HCT116 (cell line): Measurements from ENCODE around the gene KIFC3. TPM values are rescaled to one million over a fixed set of nuclear protein-coding genes. Genes with fewer than 3 reads are reported as not detected.

Source experiments
- ATAC-seq: fragments of 200-7000 bp; cut with Tn5 transposase; 2 replicates; pipeline ENCODE4 v1.9.1; 2020; ENCODE audit warnings: mild to moderate bottlenecking, moderate library complexity
- BruUV-seq: library from RNA; stranded (reverse); fragments of 400-500 nt; replicated peaks from 2 replicates; lab custom pipeline; 2021; lab: Mats Ljungman, UMichigan
- CTCF ChIA-PET: fragments of 300-600 bp; sonication (Branson Sonifier 250); formaldehyde crosslinking; loops from one replicate; lab custom pipeline; 2021; ENCODE audit warnings: antibody characterized with exemption; lab: Charles Lee
- POLR2A ChIA-PET: fragments of 300-600, 350-600 bp; sonication (Branson Sonifier 250); formaldehyde crosslinking; loops from one replicate; lab custom pipeline; 2021; ENCODE audit warnings: antibody characterized with exemption; lab: Charles Lee
- RAD21 ChIA-PET, 2 experiments: fragments of 300-600 bp; sonication (Branson Sonifier 250); formaldehyde crosslinking; loops; one replicate each; lab custom pipeline; 2023; ENCODE audit warnings: low total read pairs in 2 of 2; ENCODE audit not compliant: uncharacterized antibody in 2 of 2, unreplicated experiment in 2 of 2, low non-redundant PET in 1 of 2; lab: Charles Lee
- DNase-seq: peaks from one replicate; pipeline ENCODE4 v3.0.0-alpha.2; 2010; ENCODE audit warnings: low read depth, low spot score
- H2AFZ ChIP-seq: fragments of 200-600 bp; shearing (Covaris generic), sonication (generic); 2 replicates; pipeline ENCODE4 v1.6.1; 2017; ENCODE audit warnings: low read depth, mixed run types, mixed read lengths, antibody characterized with exemption, low read length; ENCODE audit not compliant: poor library complexity, severe bottlenecking
- H3K27ac ChIP-seq: 2 replicates; pipeline ENCODE4 v1.5.1; 2012; ENCODE audit warnings: low read depth, low read length
- H3K27me3 ChIP-seq: fragments of 200-600 bp; sonication (generic); 2 replicates; pipeline ENCODE4 v1.6.1; 2016; ENCODE audit warnings: mixed run types, low read length, mixed read lengths; ENCODE audit not compliant: insufficient read depth
- H3K36me3 ChIP-seq, 2 experiments: fragments of 200-500 bp in 1 of 2; fragments of 200-600 bp in 1 of 2; sonication (Bioruptor generic) in 1 of 2; sonication (generic) in 1 of 2; 2 replicates each; pipeline versions ENCODE4 v1.5.1 to v1.6.1; 2014 to 2016; ENCODE audit warnings: low read length in 2 of 2, inconsistent platforms in 1 of 2, mixed read lengths in 1 of 2, mixed run types in 1 of 2; ENCODE audit not compliant: insufficient read depth in 2 of 2, control insufficient read depth in 1 of 2
- H3K4me1 ChIP-seq, 2 experiments: fragments of 200-600 bp in 1 of 2; sonication (generic) in 1 of 2; 2 replicates each; pipeline versions ENCODE4 v1.5.1 to v1.6.1; 2012 to 2017; ENCODE audit warnings: low read length in 2 of 2, inconsistent platforms in 1 of 2, mild to moderate bottlenecking in 1 of 2, mixed read lengths in 1 of 2, mixed run types in 1 of 2, moderate library complexity in 1 of 2; ENCODE audit not compliant: insufficient read depth in 2 of 2, control insufficient read depth in 1 of 2
- H3K4me2 ChIP-seq: fragments of 200-600 bp; sonication (generic); 2 replicates; pipeline ENCODE4 v1.6.1; 2017; ENCODE audit warnings: mixed run types, low read length, mixed read lengths
- H3K4me3 ChIP-seq, 2 experiments: fragments of 200-600 bp in 1 of 2; sonication (generic) in 1 of 2; replicated peaks in 1 of 2; 2 replicates each; pipeline ENCODE4 v1.5.1; 2011 to 2016; ENCODE audit warnings: low read length in 2 of 2, control low read depth in 1 of 2, low read depth in 1 of 2, mild to moderate bottlenecking in 1 of 2, mixed read lengths in 1 of 2, mixed run types in 1 of 2
- H3K79me2 ChIP-seq: fragments of 200-600 bp; sonication (generic); 2 replicates; pipeline ENCODE4 v1.6.1; 2017; ENCODE audit warnings: mild to moderate bottlenecking, mixed run types, low read length, moderate library complexity, mixed read lengths; ENCODE audit not compliant: insufficient read depth
- H3K9ac ChIP-seq: fragments of 200-600 bp; sonication (generic); 2 replicates; pipeline ENCODE4 v1.6.1; 2016; ENCODE audit warnings: low read length, mixed read lengths
- H3K9me2 ChIP-seq: fragments of 200-600 bp; sonication (generic), shearing (Covaris generic); 2 replicates; pipeline ENCODE4 v1.6.1; 2017; ENCODE audit warnings: mixed run types, mild to moderate bottlenecking, moderate library complexity; ENCODE audit not compliant: insufficient read depth
- H3K9me3 ChIP-seq, 2 experiments: fragments of 200-500 bp in 1 of 2; fragments of 200-600 bp in 1 of 2; sonication (Bioruptor generic) in 1 of 2; sonication (generic) in 1 of 2; 2 replicates each; pipeline ENCODE4 v1.6.1; 2014 to 2017; ENCODE audit warnings: low read length in 2 of 2, mixed read lengths in 2 of 2, inconsistent platforms in 1 of 2, low read depth in 1 of 2, mild to moderate bottlenecking in 1 of 2, mixed run types in 1 of 2, moderate library complexity in 1 of 2; ENCODE audit not compliant: control insufficient read depth in 1 of 2, insufficient read depth in 1 of 2
- H4K20me1 ChIP-seq: fragments of 200-600 bp; sonication (generic), shearing (Covaris generic); 2 replicates; pipeline ENCODE4 v1.6.1; 2017; ENCODE audit warnings: mixed run types, mild to moderate bottlenecking, moderate library complexity; ENCODE audit not compliant: insufficient read depth
- CBX3 ChIP-seq: IDR thresholded peaks from 2 replicates; pipeline ENCODE4 v1.6.1; 2012; ENCODE audit warnings: low read depth
- CEBPB ChIP-seq: IDR thresholded peaks from 2 replicates; pipeline ENCODE4 v1.6.1; 2012; ENCODE audit warnings: low read depth
- ELF1 ChIP-seq: IDR thresholded peaks from 2 replicates; pipeline ENCODE4 v1.6.1; 2012; ENCODE audit warnings: low read depth, borderline replicate concordance
- MAX ChIP-seq: IDR thresholded peaks from 2 replicates; pipeline ENCODE4 v1.6.1; 2012
- SRF ChIP-seq: IDR thresholded peaks from 2 replicates; pipeline ENCODE4 v1.6.1; 2012; ENCODE audit warnings: low read depth
- intact Hi-C: fragments of 100-400 bp; cut with micrococcal nuclease; formaldehyde crosslinking; loops from 2 replicates; pipeline ENCODE4 v1.10.0; 2022
- total RNA-seq: library from RNA; stranded (reverse); gene quantifications from one replicate; pipeline ENCODE4 v1.2.1, GENCODE V29; 2021; ENCODE audit not compliant: unreplicated experiment

The KIFC3 gene
- total RNA-seq, 1 experiment from 2014 or later = 31.9 TPM

GRCh38 chr16:57840833-57841232, 38.5 kb upstream of the KIFC3 start:
- Histone ChIP-seq H3K79me2 (no peaks in the 10 kb centered on the region), H2AFZ (no peak overlapping the region), H3K9ac (no peak overlapping the region), H3K4me3 (no peak overlapping the region), H3K4me2 (no peak overlapping the region), H3K36me3 (no peaks in the 10 kb centered on the region), H4K20me1 (no peaks in the 10 kb centered on the region), H3K9me2 (no peaks in the 10 kb centered on the region), H3K27ac (no peak overlapping the region), H3K4me1 (peaks cover 0 to under 1% of the 10 kb centered on the region in 2 experiments; a peak in 2 of 4 replicates), H3K9me3 (no peaks in the 10 kb centered on the region), H3K27me3 (no peaks in the 10 kb centered on the region)
- RAD21 ChIA-PET = no interaction called here
- intact Hi-C loops = no loop called here
- CTCF ChIA-PET = no interaction called here
- no peak for ATAC-seq
- DNase-seq = no peak
- POLR2A ChIA-PET = no interaction called here
- BruUV-seq = no TSS peak
- TF ChIP-seq MAX = no peak
- no peak for TF ChIP-seq CBX3

GRCh38 chr16:57838161-57838560, 35.9 kb upstream of the KIFC3 start:
- no peaks in the 10 kb centered on the region for H3K27me3 ChIP-seq
- peaks cover 4 to 11% of the 10 kb centered on the region in 2 experiments; a peak in 3 of 4 replicates for H3K4me1 ChIP-seq
- H3K9me2 ChIP-seq = no peaks in the 10 kb centered on the region
- TF ChIP-seq CEBPB (no peak), ELF1 (no peak), SRF (no peak)
- no peak overlapping the region for H3K27ac ChIP-seq
- intact Hi-C loops = no loop called here
- H2AFZ ChIP-seq = no peak overlapping the region
- no peak overlapping the region for H3K4me2 ChIP-seq
- DNase-seq (no peak), ATAC-seq (no peak)
- no TSS peak for BruUV-seq
- H3K79me2 ChIP-seq = no peaks in the 10 kb centered on the region
- no peaks in the 10 kb centered on the region for H3K36me3 ChIP-seq
- POLR2A ChIA-PET = no interaction called here
- no peak overlapping the region for H3K4me3 ChIP-seq
- CTCF ChIA-PET = interaction anchor here (0.9 kb wide), 1 partner anchor 21 kb away, joined by 3 read pairs; no protein-coding TSS in a partner anchor
- H4K20me1 ChIP-seq = no peaks in the 10 kb centered on the region
- RAD21 ChIA-PET = no interaction called here
- no peak overlapping the region for H3K9ac ChIP-seq
- H3K9me3 ChIP-seq = no peaks in the 10 kb centered on the region
